ENCODE data around the gene AHNAK2. TPM values are rescaled to one million over a fixed set of nuclear protein-coding genes. Genes with fewer than 3 reads are reported as not detected.
"Not testable (repeated sequence)": the region's sequence is repeated elsewhere in the genome, so short reads cannot be mapped to it uniquely, and the experiment has no call there.

AHNAK2 gene
- total RNA-seq, 1 donor from 2014 or later, result 15.7 TPM

GRCh38 chr14:104900639-104901512, 77.3 kb downstream of the AHNAK2 start:
- no peak for DNase-seq (ENCODE audit: low spot score)

DNA sequence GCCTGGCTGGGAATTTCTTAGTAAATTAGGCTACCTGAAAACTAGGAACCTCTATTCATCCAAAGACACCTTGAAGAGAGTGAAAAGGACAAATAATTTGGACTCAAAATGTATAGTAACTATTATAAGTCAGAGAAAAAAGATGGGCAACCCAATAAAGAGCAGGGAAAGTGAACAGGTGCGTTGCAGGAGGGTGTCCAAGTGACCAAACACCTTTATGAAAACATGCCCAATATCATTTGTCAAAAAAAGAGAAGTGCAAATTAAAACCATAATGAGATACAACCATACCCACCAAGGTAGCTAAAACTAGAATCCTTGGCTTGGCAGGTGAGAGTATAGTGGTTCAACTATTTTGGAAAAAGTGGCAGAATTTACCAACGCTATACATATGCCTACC, 78.4 kb downstream of the AHNAK2 start:
- DNase-seq (ENCODE audit: low spot score), result no peak

GRCh38 chr14:104898870-104899510, 79.2 kb downstream of the AHNAK2 start:
- DNase-seq (ENCODE audit: low spot score), result no peak

DNA sequence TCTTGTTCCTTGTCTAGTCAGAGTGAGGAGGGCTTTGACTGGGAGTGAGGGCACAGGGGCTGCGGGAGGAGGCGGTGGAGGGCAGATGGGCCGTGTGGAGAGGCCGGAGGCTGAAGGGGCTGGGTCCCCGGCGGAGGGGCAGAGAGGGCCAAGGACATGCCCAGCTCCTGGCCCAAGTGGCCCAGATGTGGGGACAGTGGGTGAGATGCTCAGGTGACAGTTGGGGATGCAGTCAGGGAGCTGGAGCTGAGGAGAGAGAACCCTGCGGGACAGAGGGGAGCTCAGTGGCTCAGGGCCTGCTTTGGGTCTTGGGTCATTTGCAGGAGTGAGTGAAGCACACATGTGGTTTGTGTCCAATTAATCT, 80.0 kb downstream of the AHNAK2 start:
- no peak for DNase-seq (ENCODE audit: low spot score)

GRCh38 chr14:104897330-104898194, 80.6 kb downstream of the AHNAK2 start:
- DNase-seq (ENCODE audit: low spot score), result no peak

- DNase-seq (ENCODE audit: low spot score), result no peak
Observed at GRCh38 chr14:104895786-104896661, 82.2 kb downstream of the AHNAK2 start.

DNA sequence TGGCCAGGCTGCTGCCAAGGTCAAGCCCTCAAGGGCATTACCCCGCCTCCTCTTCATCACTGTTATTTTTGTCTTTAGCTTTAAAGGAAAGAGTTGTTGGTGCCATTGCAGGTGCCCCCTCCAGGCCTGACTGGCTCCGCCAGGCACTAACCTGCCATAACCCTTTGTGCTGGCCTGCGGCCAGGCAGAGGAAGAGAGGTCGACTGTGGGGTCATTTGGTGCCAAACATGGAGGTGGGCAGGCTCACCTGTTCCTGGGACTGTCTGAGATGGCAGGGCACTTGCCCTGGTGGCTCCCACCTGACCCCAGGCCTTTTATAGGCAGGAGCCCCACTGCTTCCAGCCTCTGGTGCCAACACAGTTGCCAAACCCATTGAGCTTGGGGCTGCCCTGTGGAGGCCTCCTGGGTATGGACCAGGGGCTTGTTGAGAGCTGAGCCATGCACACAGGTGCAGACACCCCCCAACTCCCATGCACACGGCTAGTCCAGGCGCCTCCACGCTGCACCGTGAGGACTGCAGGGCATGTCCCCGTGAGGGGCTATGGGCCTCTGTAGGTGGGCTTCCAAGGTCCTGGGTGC, 82.9 kb downstream of the AHNAK2 start:
- DNase-seq (ENCODE audit: low spot score), result no peak

DNA sequence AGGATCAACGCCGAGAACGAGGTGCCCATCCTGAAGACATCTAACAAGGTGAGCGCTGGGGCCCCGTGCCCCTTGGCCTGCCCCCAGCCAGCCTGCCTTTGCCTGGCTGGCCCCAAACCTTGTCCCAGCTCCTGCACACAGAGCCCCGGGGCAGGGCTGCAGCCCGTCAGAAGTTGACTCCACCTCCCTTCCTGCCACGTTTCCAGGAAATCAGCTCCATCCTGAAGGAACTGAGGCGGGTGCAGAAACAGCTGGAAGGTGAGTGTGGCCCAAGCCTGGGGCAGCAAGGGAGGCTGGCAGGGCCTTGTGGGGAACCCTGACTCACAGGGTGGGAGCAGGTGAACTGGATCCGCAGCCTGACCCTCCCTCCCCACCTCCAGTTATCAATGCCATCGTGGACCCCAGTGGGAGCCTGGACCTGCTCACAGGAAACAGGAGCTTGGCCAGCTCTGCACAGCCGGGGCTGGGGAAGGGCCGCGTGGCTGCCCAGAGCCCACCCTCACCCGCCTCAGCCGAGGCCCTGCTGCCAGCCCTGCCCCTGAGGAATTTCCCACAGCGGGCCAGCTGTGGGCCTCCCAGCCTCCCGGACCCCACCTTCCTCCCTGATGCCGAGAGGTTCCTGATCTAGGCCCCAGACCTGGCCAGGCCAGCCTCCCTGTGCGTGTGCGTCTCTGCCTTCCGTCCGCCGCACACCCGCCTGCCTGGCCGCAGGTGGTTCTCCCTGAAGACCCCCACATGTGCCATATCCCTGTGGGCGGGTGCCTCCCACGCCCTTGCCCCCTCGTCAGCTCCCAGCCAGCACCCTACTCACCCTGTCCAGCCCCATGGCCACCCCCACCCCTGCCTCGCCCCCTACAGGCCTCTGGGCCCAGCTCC, 83.6 kb downstream of the AHNAK2 start:
- DNase-seq (ENCODE audit: low spot score), result no peak

DNA sequence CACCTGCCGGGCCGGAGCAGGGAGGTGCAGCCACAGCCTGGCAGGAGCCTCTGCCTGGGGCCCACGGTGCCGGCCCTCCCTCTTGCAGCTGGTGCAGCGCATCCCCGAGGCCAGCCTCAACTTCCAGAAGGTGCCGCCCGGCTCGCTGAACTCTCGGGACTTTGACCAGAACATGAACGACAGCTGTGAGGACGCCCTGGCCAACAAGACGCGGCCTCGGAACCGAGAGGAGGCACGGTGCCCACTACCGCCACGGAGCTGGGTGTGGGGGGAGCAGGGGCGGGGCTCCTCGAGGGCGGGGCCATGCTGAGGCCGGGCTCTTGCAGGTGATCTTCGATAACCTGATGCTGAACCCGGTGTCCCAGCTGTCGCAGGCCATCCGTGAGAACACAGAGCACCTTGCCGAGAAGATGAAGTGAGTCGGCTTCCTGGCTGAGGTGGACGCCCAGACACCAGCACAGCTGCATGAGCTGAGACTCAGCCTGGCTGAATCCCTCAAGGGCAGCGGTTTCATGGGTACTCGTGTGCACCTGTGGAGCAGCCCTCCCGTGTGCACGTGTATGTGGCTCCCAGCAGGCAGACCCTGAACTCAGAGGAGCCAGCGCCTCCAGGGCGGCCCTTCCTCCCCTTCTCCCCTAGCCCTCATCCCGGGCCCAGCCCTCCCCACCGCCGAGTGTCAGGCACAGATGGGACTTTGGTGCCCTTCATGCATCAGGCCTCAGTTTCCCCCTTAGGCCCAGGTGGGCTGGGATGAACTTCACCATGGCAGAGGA, 84.6 kb downstream of the AHNAK2 start:
- DNase-seq (ENCODE audit: low spot score), result peak; percentile 89

- DNase-seq (ENCODE audit: low spot score), result peak; percentile 84
Observed at GRCh38 chr14:104892531-104893434, 85.4 kb downstream of the AHNAK2 start.

DNA sequence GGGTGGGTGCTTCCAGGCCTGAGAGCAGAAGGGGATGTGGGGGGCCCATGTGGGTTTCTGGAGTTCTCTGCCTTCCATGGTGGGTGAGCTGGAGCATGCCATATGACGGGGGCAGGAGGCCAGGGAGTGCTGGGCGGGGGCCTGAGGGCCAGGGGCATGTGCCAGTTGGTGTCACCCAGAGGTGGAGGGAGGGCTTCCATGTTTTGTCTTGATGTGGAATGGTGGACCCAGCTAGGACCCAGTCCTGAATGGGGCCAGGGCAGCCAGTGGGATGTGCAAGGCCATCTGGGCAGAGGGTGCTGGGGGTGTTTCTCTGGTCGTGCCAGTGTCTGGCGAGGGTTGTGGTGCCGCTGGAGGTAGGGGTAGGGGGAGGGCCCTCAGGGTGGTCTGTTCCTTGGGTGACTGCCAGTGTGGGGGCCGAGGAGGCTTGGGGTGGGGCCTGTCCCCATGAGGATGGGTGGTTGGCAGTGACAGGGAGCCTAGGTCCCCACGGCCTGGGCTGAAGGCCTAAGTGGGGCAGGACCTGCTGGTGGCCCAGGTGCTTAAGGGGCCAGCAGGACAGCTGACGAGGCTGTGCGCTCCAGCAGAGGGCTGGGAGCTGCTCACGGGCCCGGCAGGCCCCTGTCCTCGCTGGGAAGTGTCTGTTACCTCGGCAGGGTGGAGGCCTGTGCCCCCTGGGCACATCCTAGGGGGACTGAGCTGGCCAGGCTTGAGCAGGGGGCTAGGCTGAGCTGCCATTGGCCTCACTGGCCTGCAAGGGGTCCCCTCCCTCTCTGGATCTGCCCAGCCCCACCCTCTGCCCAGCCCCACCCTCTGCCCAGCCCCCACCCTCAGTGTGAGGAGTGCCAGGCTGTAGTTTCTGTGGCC, 86.3 kb downstream of the AHNAK2 start:
- peak; percentile 79 for DNase-seq (ENCODE audit: low spot score)

- peak; percentile 68 for DNase-seq (ENCODE audit: low spot score)
Observed at GRCh38 chr14:104891121-104891551, 87.0 kb downstream of the AHNAK2 start.

- DNase-seq (ENCODE audit: low spot score), result not testable (repeated sequence)
Observed at GRCh38 chr14:104890292-104890691, 87.9 kb downstream of the AHNAK2 start.

- DNase-seq (ENCODE audit: low spot score), result no peak
Observed at GRCh38 chr14:104889375-104889757, 88.8 kb downstream of the AHNAK2 start.

DNA sequence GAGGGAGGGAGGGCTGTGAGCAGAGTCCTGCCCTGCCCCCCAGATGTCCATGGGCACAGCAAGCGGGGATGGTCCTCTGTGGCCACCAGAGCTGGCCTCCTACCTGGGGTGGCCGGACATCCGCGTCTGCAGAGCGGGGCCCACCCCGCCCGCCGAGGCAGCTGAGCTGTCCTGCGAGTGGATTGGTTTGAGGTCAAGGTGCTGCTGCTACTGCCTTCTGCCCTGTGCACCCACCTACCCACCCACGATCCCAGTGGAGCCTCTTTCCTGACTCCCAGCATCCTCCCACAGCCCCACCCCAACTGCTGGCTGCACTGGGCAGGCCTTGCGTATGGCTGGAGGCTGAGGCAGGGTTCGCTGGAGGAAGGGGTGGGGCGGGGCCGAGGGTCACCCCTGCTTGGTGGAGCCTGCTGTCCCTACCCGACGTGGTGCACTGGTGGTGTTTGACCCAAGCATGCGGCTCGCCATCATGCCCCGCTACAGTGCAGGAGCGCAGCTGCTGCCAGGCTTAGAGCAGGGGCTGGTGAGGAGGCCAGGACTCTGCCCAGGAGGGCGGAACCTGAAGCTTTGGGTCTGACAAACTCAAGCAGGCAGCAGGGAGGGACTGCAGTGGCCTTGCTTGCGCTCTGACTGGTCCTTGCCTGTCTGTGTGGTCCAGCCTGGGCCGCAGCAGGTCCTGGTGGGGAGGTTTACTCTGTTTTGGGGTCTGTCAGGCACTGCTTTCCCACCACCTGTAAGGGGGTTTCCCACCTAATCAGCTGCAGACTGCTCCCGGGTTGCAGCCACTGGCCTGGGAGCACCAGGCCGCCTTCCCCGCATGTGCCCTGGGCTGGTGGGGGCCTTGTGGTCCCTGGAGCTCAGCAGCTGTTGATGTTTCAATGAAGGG, 89.4 kb downstream of the AHNAK2 start:
- no peak for DNase-seq (ENCODE audit: low spot score)
